ENCODE measurements around the gene ASCC1. TPM values are rescaled to one million over a fixed set of nuclear protein-coding genes. Genes with fewer than 3 reads are reported as not detected.

Gene ASCC1
- total and polyA plus RNA-seq, 2 of the 13 experiments (the other 11 are each of a cell fraction or from before 2014, with no cell fraction given): 21.6 to 30.1 TPM

- TF ChIP-seq ATF7 (IDR thresholded peaks at IDR 0.05): no peak
- no peak for TF ChIP-seq ATF7 (CRISPR knock-in tag; IDR thresholded peaks at IDR 0.05)
- peak; percentile 27; the same call in 1 of the 2 replicates for TF ChIP-seq PHF21A (CRISPR knock-in tag; IDR thresholded peaks at IDR 0.05)
- TF ChIP-seq ZNF768 (CRISPR knock-in tag; IDR thresholded peaks at IDR 0.05): peak; percentile 56; the same call in 1 of the 2 replicates
- 0 out of 2 replicates have a peak, but pooled peaks have one; percentile 35 for TF ChIP-seq SMAD9 (CRISPR knock-in tag; IDR thresholded peaks at IDR 0.05)
- TF ChIP-seq TFDP1 (CRISPR knock-in tag; IDR thresholded peaks at IDR 0.05; ENCODE audit: borderline replicate concordance): peak; percentile 52; the same call in 1 of the 2 replicates
- TF ChIP-seq ZNF564 (CRISPR knock-in tag; IDR thresholded peaks at IDR 0.05): 0 out of 2 replicates have a peak, but pooled peaks have one; percentile 7
- no peak for TF ChIP-seq BATF2 (CRISPR knock-in tag; IDR thresholded peaks at IDR 0.05)
- 0 out of 2 replicates have a peak, but pooled peaks have one; percentile 16 for TF ChIP-seq PPARG (CRISPR knock-in tag; conservative IDR thresholded peaks at IDR 0.05)
- 0 out of 2 replicates have a peak, but pooled peaks have one; percentile 9 for TF ChIP-seq RARA (CRISPR knock-in tag; IDR thresholded peaks at IDR 0.05)
- TF ChIP-seq HMG20A (CRISPR knock-in tag; IDR thresholded peaks at IDR 0.05; ENCODE audit: borderline replicate concordance): no peak
- TF ChIP-seq ZSCAN22 (CRISPR knock-in tag; IDR thresholded peaks at IDR 0.05): 0 out of 2 replicates have a peak, but pooled peaks have one; percentile 23
- 0 out of 2 replicates have a peak, but pooled peaks have one; percentile 12 for TF ChIP-seq KDM4B (CRISPR knock-in tag; IDR thresholded peaks at IDR 0.05)
- TF ChIP-seq, protein P1, sequence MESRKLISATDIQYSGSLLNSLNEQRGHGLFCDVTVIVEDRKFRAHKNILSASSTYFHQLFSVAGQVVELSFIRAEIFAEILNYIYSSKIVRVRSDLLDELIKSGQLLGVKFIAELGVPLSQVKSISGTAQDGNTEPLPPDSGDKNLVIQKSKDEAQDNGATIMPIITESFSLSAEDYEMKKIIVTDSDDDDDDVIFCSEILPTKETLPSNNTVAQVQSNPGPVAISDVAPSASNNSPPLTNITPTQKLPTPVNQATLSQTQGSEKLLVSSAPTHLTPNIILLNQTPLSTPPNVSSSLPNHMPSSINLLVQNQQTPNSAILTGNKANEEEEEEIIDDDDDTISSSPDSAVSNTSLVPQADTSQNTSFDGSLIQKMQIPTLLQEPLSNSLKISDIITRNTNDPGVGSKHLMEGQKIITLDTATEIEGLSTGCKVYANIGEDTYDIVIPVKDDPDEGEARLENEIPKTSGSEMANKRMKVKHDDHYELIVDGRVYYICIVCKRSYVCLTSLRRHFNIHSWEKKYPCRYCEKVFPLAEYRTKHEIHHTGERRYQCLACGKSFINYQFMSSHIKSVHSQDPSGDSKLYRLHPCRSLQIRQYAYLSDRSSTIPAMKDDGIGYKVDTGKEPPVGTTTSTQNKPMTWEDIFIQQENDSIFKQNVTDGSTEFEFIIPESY (CRISPR knock-in tag; IDR thresholded peaks at IDR 0.05): peak; percentile 52; the same call in 1 of the 2 replicates
- TF ChIP-seq, protein P2, sequence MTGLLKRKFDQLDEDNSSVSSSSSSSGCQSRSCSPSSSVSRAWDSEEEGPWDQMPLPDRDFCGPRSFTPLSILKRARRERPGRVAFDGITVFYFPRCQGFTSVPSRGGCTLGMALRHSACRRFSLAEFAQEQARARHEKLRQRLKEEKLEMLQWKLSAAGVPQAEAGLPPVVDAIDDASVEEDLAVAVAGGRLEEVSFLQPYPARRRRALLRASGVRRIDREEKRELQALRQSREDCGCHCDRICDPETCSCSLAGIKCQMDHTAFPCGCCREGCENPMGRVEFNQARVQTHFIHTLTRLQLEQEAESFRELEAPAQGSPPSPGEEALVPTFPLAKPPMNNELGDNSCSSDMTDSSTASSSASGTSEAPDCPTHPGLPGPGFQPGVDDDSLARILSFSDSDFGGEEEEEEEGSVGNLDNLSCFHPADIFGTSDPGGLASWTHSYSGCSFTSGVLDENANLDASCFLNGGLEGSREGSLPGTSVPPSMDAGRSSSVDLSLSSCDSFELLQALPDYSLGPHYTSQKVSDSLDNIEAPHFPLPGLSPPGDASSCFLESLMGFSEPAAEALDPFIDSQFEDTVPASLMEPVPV (CRISPR knock-in tag; IDR thresholded peaks at IDR 0.05): 0 out of 2 replicates have a peak, but pooled peaks have one; percentile 39
- TF ChIP-seq ZNF350 (CRISPR knock-in tag; IDR thresholded peaks at IDR 0.05; ENCODE audit: borderline replicate concordance, low read depth): peak; percentile 0; the same call in 1 of the 2 replicates
- TF ChIP-seq UBTF (CRISPR knock-in tag; IDR thresholded peaks at IDR 0.05): peak; percentile 91
- peak; percentile 39; the same call in 1 of the 2 replicates for TF ChIP-seq DMAP1 (CRISPR knock-in tag; IDR thresholded peaks at IDR 0.05)
- 0 out of 2 replicates have a peak, but pooled peaks have one; percentile 20 for TF ChIP-seq CBFB (CRISPR knock-in tag; IDR thresholded peaks at IDR 0.05)
- peak; percentile 22; the same call in 1 of the 2 replicates for TF ChIP-seq ELF3 (CRISPR knock-in tag; IDR thresholded peaks at IDR 0.05)
- TF ChIP-seq RFXAP (CRISPR knock-in tag; IDR thresholded peaks at IDR 0.05; ENCODE audit: borderline replicate concordance): peak; percentile 24; the same call in 1 of the 2 replicates
These were observed 129.3 kb downstream of the ASCC1 start (continued) for GRCh38 chr10:72086466-72087391.

All from HepG2 (cell line).